ENCODE results near the gene PGM2L1.

DNA sequence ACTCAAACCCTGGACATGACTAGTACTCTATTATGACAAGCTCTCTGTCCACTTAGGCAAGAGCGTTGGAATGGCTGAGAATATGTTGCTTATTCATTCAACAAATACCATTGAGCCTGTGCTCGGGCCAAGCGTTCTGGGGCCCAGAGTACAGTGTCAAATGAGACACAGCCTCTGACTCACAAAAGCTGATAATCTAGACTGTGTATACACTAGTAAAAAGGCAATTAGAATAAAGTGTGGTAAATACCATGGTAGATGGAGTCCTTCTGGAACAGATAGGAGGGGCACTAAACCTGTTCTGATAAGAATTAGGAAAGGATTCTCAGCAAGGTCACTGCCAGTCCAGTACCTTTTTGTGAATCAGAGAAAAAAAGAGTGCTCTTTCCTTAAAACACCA is 44.4 kb upstream of the PGM2L1 start:
- TF ChIP-seq POLR2A (IDR thresholded peaks at IDR 0.05) (no peak), CTCF (IDR thresholded peaks at IDR 0.05) (no peak)
